GM12878 (cell line): ENCODE measurements around the gene TBC1D20.

Experiments used
- CREM ChIP-seq: IDR thresholded peaks from 2 replicates; pipeline ENCODE4 v1.6.1; 2014; ENCODE audit warnings: antibody characterized with exemption, low read depth
- CTCF ChIP-seq, 3 experiments: IDR thresholded peaks in 2 of 3; conservative IDR thresholded peaks in 1 of 3; 2 replicates each; pipeline ENCODE4 v1.5.1; 2011; ENCODE audit warnings: low read depth in 3 of 3, low read length in 3 of 3, mild to moderate bottlenecking in 3 of 3, control low read depth in 2 of 3, moderate library complexity in 2 of 3, inconsistent platforms in 1 of 3, mixed read lengths in 1 of 3; ENCODE audit not compliant: control insufficient read depth in 2 of 3, insufficient read depth in 1 of 3; ENCODE audit errors: extremely low read depth in 1 of 3
- GABPA ChIP-seq: IDR thresholded peaks from 2 replicates; pipeline ENCODE4 v1.6.1; 2014; ENCODE audit warnings: antibody characterized with exemption, low read depth, mild to moderate bottlenecking, inconsistent platforms
- HDAC2 ChIP-seq: fragments of 200-600 bp; sonication (generic); IDR thresholded peaks from 2 replicates; pipeline ENCODE4 v1.6.1; 2017
- NRF1 ChIP-seq: conservative IDR thresholded peaks from 2 replicates; pipeline ENCODE4 v1.6.1; 2011; ENCODE audit warnings: mild to moderate bottlenecking, low read depth, low read length, improper control_type of control experiment
- TCF3 ChIP-seq: IDR thresholded peaks from 2 replicates; pipeline ENCODE4 v1.6.1; 2012; ENCODE audit warnings: low read depth, mild to moderate bottlenecking, low read length, borderline replicate concordance; ENCODE audit not compliant: insufficient read depth
- ZBTB4 ChIP-seq: fragments of 450-650 bp; formaldehyde crosslinking; IDR thresholded peaks from 2 replicates; pipeline ENCODE4 v1.4.0; 2022; ENCODE audit warnings: mild to moderate bottlenecking, moderate library complexity
- ZNF274 ChIP-seq: IDR thresholded peaks from one replicate; pipeline ENCODE4 v1.8.0; 2011; ENCODE audit not compliant: insufficient read length, insufficient read depth
- ZNF384 ChIP-seq: IDR thresholded peaks from 2 replicates; pipeline ENCODE4 v1.6.1; 2012; ENCODE audit warnings: low read depth, mild to moderate bottlenecking, low read length, improper control_type of control experiment, borderline replicate concordance

GRCh38 chr20:418858-419365 lies 43.4 kb downstream of the TBC1D20 start:
- TF ChIP-seq CREM (no peak), GABPA (no peak), NRF1 (no peak), CTCF (IDR thresholded peaks at IDR 0.05 in 2 of 3, conservative IDR thresholded peaks at IDR 0.05 in 1 of 3; ENCODE audit: control insufficient read depth in 2 of 3, extremely low read depth in 1 of 3, insufficient read depth in 1 of 3, low read depth in 3 of 3, low read length in 3 of 3) (no peak), ZBTB4 (CRISPR knock-in tag) (no peak), ZNF274 (no peak), TCF3 (no peak), ZNF384 (no peak), HDAC2 (no peak)
